GM12874 (cell line): ENCODE measurements around the gene PALD1.

Experiments used
- TF ChIP-seq, protein P1 (sequence below): IDR thresholded peaks from 2 replicates; pipeline ENCODE4 v1.5.1; 2011; ENCODE audit warnings: low read depth, mild to moderate bottlenecking, control low read depth, low read length, moderate library complexity; ENCODE audit not compliant: insufficient read depth

The PALD1 gene

DNA sequence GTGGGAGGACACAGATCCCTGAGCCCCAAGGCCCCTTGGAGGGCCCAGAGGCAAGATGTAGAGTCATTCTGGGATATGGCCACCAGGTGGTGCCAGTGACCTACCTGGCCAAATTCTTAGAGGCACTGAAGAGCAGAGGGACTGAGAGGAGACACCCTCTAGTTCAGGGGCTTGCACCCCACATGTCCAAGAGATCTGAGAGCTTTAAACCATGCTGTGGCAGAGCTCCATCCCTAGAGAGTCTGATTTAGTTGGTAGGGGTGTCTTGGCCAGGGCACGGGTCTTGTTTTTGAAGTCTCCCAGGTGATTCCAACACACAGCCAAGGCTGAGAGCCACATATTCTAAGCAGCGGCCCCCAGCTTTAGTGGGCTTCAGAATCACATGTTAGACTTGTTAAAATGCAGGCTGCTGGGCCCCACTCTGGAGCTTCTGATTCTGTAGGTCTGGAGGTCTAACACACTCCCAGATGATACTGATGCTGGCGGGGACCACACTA, 71.4 kb downstream of the PALD1 start:
- TF ChIP-seq, protein P1, sequence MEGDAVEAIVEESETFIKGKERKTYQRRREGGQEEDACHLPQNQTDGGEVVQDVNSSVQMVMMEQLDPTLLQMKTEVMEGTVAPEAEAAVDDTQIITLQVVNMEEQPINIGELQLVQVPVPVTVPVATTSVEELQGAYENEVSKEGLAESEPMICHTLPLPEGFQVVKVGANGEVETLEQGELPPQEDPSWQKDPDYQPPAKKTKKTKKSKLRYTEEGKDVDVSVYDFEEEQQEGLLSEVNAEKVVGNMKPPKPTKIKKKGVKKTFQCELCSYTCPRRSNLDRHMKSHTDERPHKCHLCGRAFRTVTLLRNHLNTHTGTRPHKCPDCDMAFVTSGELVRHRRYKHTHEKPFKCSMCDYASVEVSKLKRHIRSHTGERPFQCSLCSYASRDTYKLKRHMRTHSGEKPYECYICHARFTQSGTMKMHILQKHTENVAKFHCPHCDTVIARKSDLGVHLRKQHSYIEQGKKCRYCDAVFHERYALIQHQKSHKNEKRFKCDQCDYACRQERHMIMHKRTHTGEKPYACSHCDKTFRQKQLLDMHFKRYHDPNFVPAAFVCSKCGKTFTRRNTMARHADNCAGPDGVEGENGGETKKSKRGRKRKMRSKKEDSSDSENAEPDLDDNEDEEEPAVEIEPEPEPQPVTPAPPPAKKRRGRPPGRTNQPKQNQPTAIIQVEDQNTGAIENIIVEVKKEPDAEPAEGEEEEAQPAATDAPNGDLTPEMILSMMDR: peak; percentile 87

DNA sequence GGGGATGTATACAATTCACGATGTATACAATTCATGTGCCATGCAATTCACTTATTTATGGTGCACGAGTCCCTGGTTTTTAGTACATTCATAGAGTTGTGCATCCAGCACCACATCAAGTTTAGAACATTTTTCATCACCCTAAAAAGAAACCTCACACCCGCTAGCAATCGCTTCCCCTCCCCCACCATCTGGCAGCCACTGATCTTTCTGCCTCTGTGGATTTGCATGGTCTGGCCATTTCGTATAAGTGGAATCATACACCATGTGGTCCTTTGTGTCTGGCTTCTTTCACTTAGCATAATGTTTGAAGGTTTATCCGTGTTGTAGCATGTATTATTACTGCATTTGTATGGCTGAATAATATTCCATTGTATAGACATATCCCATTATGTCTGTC, 71.9 kb downstream of the PALD1 start:
- TF ChIP-seq, protein P1: no peak

DNA sequence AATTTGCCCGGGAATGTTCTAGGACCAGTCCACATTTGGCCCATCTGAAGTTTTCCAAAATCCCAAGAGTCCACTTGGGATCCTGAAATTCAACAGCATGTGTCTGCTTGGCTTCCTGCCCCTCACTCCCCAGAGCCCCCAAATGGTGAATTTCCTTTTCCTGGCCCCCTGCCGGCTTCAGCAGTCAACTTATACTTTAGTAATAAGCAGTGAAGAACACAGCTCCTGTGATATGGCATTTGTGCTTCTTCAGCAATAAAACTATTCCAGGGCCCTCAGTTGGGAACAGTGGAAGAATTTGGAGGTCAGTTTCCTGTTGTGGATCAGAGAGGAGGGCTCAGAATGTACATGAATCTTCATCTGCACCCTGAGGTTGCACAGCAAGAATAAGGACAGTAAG, 72.9 kb downstream of the PALD1 start:
- TF ChIP-seq, protein P1: no peak

DNA sequence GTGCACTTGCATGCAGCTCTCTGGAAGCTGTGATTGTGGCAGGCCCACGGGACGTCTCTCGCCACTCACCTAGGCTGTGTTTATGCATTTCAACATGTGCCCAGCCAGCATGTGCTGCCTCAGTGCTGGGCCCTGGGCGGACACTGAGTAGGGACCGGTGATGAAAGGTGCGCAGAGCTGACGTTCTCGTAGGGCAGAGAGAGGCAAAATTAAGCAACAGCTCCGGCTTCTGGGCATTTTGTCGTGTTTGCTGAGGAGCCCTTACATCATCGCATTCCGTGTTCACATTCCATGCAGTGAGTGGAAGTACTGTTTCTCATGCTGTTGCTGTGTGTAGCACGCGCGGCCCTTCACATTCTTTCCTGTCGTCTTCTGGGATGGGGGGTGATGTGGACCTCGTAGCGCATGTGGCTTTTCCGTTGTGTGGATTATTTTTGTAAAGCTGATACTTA, 73.4 kb downstream of the PALD1 start:
- TF ChIP-seq, protein P1: no peak

DNA sequence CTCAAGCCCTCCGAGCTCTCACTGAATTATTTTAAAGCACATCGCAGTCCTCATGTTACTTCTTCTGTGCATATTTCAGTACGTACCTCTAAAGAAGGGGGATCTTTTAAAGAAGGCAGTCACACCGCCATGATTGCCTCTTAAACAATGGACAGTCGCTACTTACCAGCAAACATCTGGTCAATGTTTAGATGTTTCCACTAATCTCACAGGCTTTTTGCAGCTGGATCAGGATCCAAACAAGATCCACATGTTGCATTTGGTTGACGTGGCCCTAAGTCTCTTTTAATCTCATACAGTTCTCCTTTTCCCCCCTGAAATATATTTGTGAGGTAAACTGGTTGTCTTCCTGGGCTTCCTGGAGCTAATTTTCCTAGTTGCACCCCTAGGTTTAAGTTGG, 74.0 kb downstream of the PALD1 start:
- TF ChIP-seq, protein P1: no peak

DNA sequence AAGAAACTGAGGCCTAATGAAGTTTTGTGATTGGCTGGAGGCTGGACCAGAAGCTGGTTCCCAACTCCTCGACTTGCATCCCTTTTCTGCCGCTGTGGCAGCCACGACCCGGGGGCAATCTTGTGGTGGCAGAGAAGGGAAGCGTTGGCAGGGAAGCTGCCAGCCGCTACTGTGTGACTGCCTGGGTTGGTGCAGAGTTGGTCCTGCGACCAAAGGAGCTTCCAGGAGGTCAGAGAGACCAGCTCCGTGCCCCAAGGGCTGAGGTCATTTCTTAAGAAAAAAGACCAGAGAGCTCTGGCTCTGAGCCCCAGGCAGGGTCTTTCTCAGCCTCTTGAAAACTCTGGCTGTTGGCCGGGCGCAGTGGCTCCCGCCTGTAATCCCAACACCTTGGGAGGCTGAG, 76.8 kb downstream of the PALD1 start:
- TF ChIP-seq, protein P1: no peak

DNA sequence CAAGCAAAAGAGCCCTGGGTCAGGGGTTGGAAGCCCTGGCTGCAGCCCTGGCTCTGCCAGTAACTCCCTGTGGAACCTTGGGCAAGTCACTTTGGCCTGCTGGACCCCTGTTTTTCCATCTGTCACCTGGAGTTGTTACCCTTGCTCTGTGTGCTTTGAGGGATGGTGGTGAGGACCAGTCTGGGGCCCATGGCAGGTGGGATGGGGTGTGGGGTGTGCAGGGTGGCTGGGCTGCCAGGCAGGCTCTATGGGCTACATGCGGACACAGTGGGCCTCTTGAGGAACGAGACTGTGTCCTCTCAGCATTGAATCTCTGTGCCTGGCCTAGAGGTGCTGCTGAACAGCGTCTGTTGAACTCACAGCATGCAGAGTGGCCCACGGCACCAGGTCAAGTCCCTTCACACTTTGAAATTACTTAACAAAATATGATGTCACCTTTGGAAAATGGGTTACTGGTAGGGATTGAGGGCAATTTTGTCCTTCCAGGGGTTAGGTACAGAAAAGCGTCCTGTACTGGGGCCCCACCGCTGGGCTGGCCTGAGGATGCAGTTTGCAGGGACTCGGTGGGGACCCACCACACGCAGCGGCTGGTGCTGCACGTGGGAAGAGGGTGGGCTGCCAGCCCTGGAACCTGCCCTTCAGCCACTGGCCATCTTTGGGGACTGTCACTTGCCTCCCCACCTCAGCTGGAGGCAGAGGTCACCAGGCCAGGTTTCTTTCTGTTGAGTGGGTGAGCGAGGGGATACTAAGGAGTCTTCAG, 78.7 kb downstream of the PALD1 start:
- TF ChIP-seq, protein P1: no peak
